Activated naive CD8-positive, alpha-beta T cell (primary cell): Measurements from ENCODE around the gene CEMIP2.
A peak's percentile ranks its signal among the peaks of the same experiment; 100 is the strongest.

Source experiments
- H3K27ac Mint-ChIP-seq: one replicate; pipeline ENCODE4 v1.8.0; 2021; ENCODE audit warnings: mixed read lengths
- H3K27me3 Mint-ChIP-seq: one replicate; pipeline ENCODE4 v1.8.0; 2021; ENCODE audit warnings: mixed read lengths
- H3K36me3 Mint-ChIP-seq: one replicate; pipeline ENCODE4 v1.8.0; 2021; ENCODE audit warnings: mixed read lengths
- H3K4me1 Mint-ChIP-seq: one replicate; pipeline ENCODE4 v1.8.0; 2021; ENCODE audit warnings: low read depth, mixed read lengths
- H3K4me3 Mint-ChIP-seq: one replicate; pipeline ENCODE4 v1.8.0; 2021; ENCODE audit warnings: mild to moderate bottlenecking, mixed read lengths
- H3K9me3 Mint-ChIP-seq: one replicate; pipeline ENCODE4 v1.8.0; 2021; ENCODE audit warnings: low read depth, mixed read lengths

Gene CEMIP2

DNA sequence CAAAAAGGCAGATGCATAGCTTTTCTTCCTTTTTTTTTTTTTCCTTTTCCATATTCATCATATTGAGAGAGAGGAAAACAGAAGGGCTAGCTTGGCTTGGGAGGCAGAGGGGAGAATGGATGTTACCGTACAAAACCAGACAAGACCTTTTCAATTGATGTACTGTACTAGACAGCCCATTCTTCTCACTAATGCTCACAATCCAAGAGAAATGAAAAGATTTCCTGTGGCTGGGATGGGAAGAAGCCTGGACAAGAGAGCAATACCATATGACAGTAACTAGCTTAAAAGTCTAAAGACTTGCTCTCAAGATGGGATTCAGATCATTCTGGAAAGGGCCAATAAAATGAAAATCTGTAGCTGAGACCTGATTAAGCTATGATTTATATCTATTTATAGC lies 3.4 kb downstream of the CEMIP2 start:
- no peaks in the 10 kb centered on the region for H3K9me3 Mint-ChIP-seq
- peaks cover 69% of the 10 kb centered on the region for H3K4me1 Mint-ChIP-seq
- no peaks in the 10 kb centered on the region for H3K36me3 Mint-ChIP-seq

DNA sequence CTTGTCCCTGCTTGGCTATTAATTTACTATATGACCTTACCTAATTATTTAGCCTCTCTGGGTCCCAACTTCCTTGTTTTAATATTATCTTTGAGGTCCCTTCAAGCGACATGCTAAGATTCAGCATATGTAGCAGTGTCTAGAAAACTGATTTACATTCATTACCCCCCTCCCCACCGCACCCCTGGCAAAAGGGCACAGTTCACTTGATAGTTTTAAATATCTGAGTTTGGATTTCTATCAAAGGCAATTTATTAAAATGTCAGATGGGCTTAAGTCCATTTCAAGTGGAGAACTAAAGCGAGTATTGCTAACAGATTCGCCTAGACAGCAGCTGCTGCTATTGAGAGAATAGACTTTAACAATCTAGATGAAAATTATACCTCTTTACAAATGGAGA lies 3.9 kb downstream of the CEMIP2 start:
- H3K36me3 Mint-ChIP-seq, result no peaks in the 10 kb centered on the region
- peaks cover 66% of the 10 kb centered on the region for H3K4me1 Mint-ChIP-seq
- peak overlapping the region; percentile 97 for H3K4me3 Mint-ChIP-seq
- H3K9me3 Mint-ChIP-seq, result no peaks in the 10 kb centered on the region
- H3K27me3 Mint-ChIP-seq, result no peaks in the 10 kb centered on the region
- peak overlapping the region; percentile 77 for H3K27ac Mint-ChIP-seq

More for the DNA sequence above, 3.4 kb downstream of the CEMIP2 start:
- H3K27ac Mint-ChIP-seq, result peak overlapping the region; percentile 77
- no peaks in the 10 kb centered on the region for H3K27me3 Mint-ChIP-seq
- peak overlapping the region; percentile 97 for H3K4me3 Mint-ChIP-seq

DNA sequence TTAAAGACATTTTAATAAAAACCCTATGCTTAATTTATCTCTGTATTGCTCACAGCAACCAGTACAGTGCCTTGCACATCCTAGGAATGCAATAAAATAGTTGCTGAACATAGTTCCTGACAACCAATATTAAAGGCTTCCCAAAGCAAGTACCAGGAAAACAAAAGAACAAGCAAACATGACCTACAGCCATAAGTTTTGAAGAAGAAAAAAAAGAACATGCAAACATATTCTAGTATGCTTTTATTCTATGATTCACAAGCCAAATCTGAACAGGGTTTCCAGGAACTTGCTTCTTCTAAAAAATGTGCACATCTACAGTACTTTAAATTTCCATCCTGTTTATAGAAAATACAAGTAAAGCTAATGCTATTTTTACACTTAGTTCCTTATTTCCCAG lies 4.5 kb downstream of the CEMIP2 start:
- Mint-ChIP-seq H3K27ac (peak overlapping the region; percentile 77), H3K36me3 (no peaks in the 10 kb centered on the region), H3K4me3 (peak overlapping the region; percentile 97), H3K4me1 (peaks cover 73% of the 10 kb centered on the region), H3K9me3 (no peaks in the 10 kb centered on the region), H3K27me3 (no peaks in the 10 kb centered on the region)

DNA sequence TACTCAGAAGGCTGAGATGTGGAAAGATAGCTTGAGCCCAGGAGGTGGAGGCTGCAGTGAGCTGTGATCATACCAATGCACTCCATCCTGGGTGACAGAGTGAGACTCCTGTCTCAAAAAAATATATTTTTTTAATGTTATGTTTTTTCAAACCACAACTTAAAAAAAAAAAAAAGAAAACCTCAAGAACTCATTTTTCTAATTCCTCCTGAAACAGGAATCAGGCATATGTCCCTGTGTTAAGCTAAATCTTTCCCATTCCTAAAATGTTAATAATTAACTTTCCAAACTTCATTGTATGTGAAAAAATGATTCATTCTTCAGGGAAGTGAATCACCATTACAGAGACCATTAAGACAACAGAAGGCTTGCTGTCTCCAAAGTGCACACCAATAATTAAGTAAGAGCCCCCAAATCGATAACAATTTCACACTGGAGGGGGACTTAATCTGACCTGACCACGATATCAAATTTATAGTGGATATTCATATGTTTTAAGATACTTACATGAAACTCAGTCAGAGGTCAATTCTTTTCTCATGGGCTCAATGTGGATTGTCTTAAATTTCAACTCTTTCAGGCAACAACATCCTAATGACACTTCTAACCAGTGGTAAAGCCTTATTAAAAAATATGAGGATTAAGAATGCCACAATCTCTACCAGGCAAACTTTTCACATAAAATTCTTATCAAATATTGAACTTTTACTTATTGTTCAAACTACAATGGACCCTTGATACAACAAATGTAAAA lies 5.2 kb downstream of the CEMIP2 start:
- Mint-ChIP-seq H3K9me3 (no peaks in the 10 kb centered on the region), H3K27me3 (no peaks in the 10 kb centered on the region), H3K4me3 (peak overlapping the region; percentile 97), H3K4me1 (peaks cover 80% of the 10 kb centered on the region), H3K36me3 (no peaks in the 10 kb centered on the region), H3K27ac (peak overlapping the region; percentile 77)

DNA sequence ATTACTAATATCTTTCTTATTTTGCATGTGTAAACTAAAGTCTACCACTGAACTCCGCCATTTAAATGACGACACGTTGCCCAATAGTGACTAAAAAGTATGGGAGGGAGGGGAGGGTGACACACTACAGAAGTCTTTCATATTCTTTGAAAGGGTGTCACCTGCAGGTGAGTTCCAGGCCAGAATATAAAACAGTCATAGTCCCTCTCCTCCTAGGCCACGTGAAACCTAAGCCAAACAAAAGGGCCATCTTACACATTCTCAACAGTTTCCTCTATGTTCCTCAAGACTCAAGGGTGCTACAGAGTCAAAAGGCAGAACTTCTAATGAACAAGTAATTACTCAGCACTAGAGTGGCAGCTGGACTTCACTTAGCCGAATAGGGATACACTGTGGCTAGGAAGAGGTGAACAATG lies 6.4 kb downstream of the CEMIP2 start:
- H3K27ac Mint-ChIP-seq, result peak overlapping the region; percentile 69
- H3K4me3 Mint-ChIP-seq, result peak overlapping the region; percentile 41
- no peaks in the 10 kb centered on the region for H3K9me3 Mint-ChIP-seq
- H3K27me3 Mint-ChIP-seq, result no peaks in the 10 kb centered on the region
- H3K4me1 Mint-ChIP-seq, result peaks cover 85% of the 10 kb centered on the region
- no peaks in the 10 kb centered on the region for H3K36me3 Mint-ChIP-seq

DNA sequence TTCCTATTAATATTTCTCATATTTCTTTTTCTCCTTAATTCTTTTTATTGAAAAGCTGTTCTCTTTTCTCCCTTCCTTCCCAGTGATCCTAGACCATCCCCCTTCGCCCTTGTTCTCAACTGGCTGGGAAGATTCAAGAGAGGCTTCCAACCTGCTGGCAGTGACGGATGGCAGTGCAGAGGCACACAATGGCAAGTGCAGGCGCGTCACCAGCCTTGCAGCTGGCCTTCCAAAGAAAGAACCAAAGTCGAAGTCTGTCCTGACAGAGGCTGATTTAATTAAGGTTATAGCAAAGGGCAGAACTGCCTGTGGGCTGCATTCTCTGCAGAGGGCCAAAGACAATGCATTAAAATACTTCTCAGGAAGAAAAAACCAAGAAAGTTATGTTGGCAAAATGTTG lies 7.4 kb downstream of the CEMIP2 start:
- Mint-ChIP-seq H3K27me3 (no peaks in the 10 kb centered on the region), H3K4me3 (peak overlapping the region; percentile 52), H3K4me1 (peaks cover 87% of the 10 kb centered on the region), H3K36me3 (no peaks in the 10 kb centered on the region), H3K9me3 (no peaks in the 10 kb centered on the region), H3K27ac (peak overlapping the region; percentile 69)

DNA sequence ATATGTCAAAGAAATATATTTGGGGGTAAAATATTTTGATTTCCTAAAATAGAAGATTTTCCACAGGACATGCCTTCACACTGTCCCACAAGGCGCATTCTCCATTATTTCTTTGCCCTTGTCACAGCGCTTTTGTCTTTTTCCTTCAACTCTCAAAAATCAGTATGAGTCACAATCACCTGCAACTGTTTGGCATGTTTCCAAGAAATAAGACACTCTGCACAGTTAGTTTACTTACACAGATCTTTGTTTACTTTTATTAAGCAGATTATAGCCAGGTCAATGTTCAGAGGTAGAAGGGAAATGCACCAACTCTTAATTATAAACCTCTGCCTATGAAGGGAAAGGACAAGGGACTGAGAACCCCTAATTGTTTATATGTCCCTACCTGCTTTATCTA lies 9.5 kb downstream of the CEMIP2 start:
- H3K36me3 Mint-ChIP-seq, result no peaks in the 10 kb centered on the region
- peaks cover 78% of the 10 kb centered on the region for H3K4me1 Mint-ChIP-seq
- H3K27me3 Mint-ChIP-seq, result no peaks in the 10 kb centered on the region
- H3K9me3 Mint-ChIP-seq, result no peaks in the 10 kb centered on the region
- H3K4me3 Mint-ChIP-seq, result no peak overlapping the region
- H3K27ac Mint-ChIP-seq, result no peak overlapping the region

DNA sequence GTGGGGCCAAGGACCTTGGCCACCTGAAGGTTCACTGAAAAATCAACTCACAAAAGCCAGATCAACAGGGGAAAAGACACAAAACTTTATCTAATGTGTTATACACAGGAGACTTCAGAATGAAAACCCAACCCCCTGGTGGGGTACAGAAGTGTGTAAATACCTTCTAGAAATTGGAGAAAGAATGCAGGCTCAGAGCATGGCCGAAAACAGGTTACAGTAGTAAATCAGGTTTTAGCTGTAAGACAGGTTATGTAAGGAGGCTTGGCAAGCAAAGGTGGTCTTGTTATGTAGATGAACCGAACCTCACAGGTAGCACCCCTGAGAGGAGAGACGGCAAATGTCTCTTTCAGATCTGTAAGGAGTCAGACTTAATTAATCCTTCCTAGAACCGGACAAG lies 10.0 kb downstream of the CEMIP2 start:
- Mint-ChIP-seq H3K4me1 (peaks cover 75% of the 10 kb centered on the region), H3K27ac (no peak overlapping the region), H3K36me3 (no peaks in the 10 kb centered on the region), H3K4me3 (no peak overlapping the region), H3K9me3 (no peaks in the 10 kb centered on the region), H3K27me3 (no peaks in the 10 kb centered on the region)

DNA sequence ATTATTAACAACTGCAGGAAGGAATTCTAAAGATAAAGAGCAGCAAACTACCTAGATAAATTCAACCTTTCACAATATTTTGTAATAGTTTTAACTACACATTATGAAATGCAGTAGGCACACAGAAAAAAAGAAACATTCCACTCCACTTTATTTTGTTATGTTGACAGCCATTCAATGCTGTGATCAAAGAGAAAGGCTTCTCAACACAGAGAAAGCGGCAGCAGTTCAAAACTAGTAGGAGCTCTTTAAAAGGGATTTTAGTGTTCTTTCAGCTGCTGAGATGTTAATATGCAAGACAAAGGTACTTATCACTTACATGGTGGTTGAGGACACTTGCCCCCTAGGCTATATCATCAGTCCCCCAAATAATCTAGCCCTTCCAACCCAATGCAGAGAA lies 11.6 kb downstream of the CEMIP2 start:
- no peaks in the 10 kb centered on the region for H3K9me3 Mint-ChIP-seq
- H3K27me3 Mint-ChIP-seq, result no peaks in the 10 kb centered on the region
- H3K27ac Mint-ChIP-seq, result no peak overlapping the region
- H3K4me1 Mint-ChIP-seq, result peaks cover 74% of the 10 kb centered on the region
- H3K4me3 Mint-ChIP-seq, result no peak overlapping the region
- H3K36me3 Mint-ChIP-seq, result no peaks in the 10 kb centered on the region

DNA sequence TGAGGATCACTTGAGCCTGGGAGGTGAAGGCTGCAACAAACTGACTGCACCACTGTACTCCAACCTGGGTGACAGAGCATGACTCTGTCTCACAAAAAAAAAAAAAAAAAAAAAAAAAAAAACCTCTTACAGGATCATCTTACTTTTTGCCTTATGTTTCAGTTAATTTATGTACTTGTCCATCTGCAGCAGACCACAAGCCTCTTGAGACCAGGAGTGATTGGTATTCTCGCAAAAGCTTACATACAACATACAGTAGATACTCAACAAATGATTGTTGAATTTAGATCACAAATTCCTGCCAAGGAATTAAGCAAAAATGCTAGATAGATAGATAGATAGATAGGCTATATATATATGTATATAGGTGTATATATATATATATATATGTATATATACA lies 12.4 kb downstream of the CEMIP2 start:
- Mint-ChIP-seq H3K4me1 (peaks cover 70% of the 10 kb centered on the region), H3K4me3 (no peak overlapping the region), H3K27me3 (no peaks in the 10 kb centered on the region), H3K9me3 (no peaks in the 10 kb centered on the region), H3K36me3 (peaks cover 2% of the 10 kb centered on the region), H3K27ac (no peak overlapping the region)

DNA sequence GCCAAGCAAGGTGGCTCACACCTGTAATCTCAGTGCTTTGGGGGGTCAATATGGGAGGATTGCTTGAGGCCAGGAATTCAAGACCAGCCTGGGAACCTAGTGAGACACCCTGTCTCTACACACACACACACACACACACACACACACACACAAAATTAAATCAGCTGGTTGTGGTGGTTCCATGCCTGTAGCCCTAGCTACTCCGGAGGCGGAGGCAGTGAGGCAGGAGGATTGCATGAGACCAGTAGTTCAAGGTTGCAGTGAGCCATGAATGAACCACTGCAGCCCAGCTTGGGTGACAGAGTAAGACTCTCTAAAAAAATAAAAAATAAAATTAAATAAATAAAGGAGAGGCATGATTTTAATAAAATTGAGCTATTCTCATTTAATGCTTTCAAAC lies 13.1 kb downstream of the CEMIP2 start:
- H3K27ac Mint-ChIP-seq, result no peak overlapping the region
- H3K9me3 Mint-ChIP-seq, result no peaks in the 10 kb centered on the region
- H3K36me3 Mint-ChIP-seq, result peaks cover 2% of the 10 kb centered on the region
- H3K4me3 Mint-ChIP-seq, result no peak overlapping the region
- no peaks in the 10 kb centered on the region for H3K27me3 Mint-ChIP-seq
- H3K4me1 Mint-ChIP-seq, result peaks cover 64% of the 10 kb centered on the region

DNA sequence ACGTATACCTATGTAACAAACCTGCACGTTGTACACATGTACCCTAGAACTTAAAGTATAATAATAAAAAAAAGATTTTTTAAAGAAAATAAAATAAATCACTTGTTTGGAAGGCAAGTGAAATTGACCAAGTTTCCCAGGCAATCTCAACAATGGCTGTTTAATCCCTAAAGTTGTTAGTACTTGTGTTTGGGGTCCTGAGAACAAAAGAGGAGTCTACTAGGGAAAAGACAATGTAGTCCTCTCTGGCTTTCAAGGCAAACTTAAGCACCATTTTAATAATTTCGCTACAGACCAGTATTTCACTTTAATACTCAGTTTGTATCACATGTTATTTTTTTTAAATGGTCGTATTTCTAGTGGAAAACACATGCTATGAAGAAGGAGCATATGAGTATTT lies 14.2 kb downstream of the CEMIP2 start:
- H3K4me1 Mint-ChIP-seq, result peaks cover 59% of the 10 kb centered on the region

DNA sequence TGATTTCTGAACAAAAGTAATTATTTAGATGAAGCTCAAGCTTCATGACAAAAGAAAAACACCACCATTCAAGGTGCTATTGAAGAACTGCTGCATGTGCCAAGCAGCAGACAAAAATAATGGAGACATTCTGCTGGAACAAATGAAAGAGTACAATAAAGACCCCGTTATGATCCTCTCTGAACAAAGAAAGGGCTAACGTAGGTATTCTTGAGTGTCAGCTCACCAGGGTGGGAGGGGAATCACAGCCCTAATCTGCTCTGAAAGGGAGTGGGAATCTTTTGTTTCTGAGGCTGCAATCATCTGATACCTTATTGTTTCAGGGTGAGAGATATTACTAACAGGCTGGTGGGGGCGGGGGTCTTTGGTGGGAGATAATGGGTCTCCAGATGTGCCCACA lies 15.4 kb downstream of the CEMIP2 start:
- peaks cover 54% of the 10 kb centered on the region for H3K4me1 Mint-ChIP-seq
- no peaks in the 10 kb centered on the region for H3K27me3 Mint-ChIP-seq
- peaks cover 11% of the 10 kb centered on the region for H3K36me3 Mint-ChIP-seq
- no peaks in the 10 kb centered on the region for H3K9me3 Mint-ChIP-seq
- no peak overlapping the region for H3K4me3 Mint-ChIP-seq
- H3K27ac Mint-ChIP-seq, result no peak overlapping the region

More for the DNA sequence above, 14.2 kb downstream of the CEMIP2 start:
- Mint-ChIP-seq H3K27me3 (no peaks in the 10 kb centered on the region), H3K27ac (peak overlapping the region; percentile 28), H3K36me3 (peaks cover 4% of the 10 kb centered on the region), H3K4me3 (no peak overlapping the region), H3K9me3 (no peaks in the 10 kb centered on the region)

DNA sequence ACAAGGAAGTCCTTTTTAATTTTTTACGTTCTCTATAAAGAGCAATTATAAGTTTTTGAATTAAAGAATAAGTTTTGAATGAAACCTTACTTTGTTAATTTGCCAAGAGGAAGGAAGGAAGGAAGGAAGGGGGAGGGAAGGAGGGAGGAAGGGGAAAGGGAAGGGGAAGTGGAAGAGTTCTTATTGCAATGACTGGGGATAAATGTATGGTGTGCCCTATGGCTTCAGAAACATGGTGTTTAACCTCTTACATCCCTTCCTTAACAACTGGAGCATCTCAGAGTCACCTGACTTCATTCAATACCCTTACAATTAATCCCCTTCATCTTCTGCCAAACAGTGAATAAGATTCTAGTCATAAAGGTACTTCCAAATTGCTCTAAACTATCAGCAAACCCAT lies 16.0 kb downstream of the CEMIP2 start:
- Mint-ChIP-seq H3K4me3 (no peak overlapping the region), H3K27ac (no peak overlapping the region), H3K36me3 (peaks cover 16% of the 10 kb centered on the region), H3K9me3 (no peaks in the 10 kb centered on the region), H3K4me1 (peaks cover 54% of the 10 kb centered on the region), H3K27me3 (no peaks in the 10 kb centered on the region)

DNA sequence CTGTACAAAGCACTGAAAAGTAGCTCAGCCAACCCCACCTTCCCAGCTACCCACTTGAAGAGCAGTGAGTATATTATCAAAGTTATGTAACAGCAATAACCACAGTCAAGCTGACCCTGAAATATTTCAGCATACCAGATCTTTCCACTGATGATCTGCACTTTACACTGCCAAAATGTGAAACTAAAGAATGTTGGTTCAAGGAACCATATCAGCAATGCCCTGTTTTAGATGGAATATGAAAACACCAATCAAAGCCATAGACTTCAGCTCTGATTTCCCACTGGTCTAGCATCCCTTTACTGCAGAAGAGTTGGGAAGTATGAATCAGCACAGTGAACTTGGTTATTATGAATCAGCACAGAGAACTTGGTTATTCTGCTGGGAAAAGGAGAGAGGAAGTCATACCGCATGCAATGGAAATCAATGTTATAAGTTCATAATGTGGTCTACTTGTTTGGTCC lies 20.0 kb downstream of the CEMIP2 start:
- H3K4me1 Mint-ChIP-seq, result peaks cover 30% of the 10 kb centered on the region
- peak overlapping the region; percentile 51 for H3K27ac Mint-ChIP-seq

DNA sequence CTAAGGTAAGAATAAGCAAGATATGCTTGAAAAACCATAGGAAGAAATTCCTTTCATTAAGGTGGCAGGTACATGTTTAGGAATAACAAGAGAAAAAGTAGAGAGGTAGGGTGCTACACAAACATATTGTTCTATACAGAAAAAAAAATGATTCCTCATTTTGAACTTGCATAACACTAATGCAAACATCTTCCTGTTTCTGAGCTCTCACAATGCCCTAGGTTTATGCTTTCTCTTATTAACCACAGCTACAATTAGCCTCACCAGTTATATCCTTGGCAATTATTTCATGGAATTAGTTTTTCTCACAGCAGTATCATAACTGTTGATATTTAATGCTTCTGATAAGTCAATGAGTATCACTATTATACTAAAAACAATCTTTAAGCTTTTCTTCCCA lies 20.7 kb downstream of the CEMIP2 start:
- no peaks in the 10 kb centered on the region for H3K9me3 Mint-ChIP-seq
- H3K4me3 Mint-ChIP-seq, result no peak overlapping the region
- peaks cover 28% of the 10 kb centered on the region for H3K36me3 Mint-ChIP-seq
- no peak overlapping the region for H3K27ac Mint-ChIP-seq
- H3K27me3 Mint-ChIP-seq, result no peaks in the 10 kb centered on the region
- H3K4me1 Mint-ChIP-seq, result peaks cover 25% of the 10 kb centered on the region

More for the DNA sequence above, 20.0 kb downstream of the CEMIP2 start:
- no peak overlapping the region for H3K4me3 Mint-ChIP-seq
- peaks cover 28% of the 10 kb centered on the region for H3K36me3 Mint-ChIP-seq
- no peaks in the 10 kb centered on the region for H3K9me3 Mint-ChIP-seq
- no peaks in the 10 kb centered on the region for H3K27me3 Mint-ChIP-seq
